HG02938 (cell line): ENCODE results near the gene LMF1.

Experiments
- ATAC-seq: cut with Tn5 transposase; IDR thresholded peaks from one replicate; pipeline ENCODE4 v1.9.1; 2021; ENCODE audit warnings: mild to moderate bottlenecking, moderate library complexity; ENCODE audit not compliant: unreplicated experiment

The LMF1 gene

DNA sequence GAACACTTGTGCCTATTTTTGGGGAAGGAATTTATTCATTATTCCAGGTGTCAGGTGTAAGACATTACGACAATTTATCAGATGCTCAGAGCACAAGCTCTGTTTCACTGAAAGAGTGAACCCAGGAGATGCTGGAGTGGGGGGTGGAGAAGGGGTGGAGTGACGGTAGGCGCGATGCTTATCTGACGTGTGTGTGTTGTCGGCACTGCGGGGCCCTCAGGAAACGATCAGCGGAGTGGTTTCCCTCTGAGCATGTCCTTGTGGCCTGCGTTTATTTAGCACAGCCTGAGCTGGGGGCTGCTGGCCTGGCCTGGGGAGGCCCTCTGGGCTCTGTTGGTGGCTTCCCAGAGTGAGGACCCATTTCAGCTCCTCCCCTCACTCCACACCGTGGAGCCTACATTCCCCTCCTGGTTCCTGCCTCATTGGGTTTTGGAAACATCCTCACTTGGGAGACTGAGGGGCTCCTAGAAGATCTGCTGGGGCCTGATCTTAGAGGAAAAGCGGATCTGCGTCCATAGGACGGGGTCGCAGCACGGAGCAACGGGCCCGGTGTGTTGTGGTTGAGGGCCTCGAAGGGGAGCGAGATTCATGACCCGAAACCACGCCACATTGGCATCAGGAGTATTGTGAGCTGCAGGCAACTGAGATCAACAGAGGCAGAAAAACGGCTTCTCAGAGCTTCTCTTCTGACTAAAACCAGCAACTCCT lies 151.3 kb downstream of the LMF1 start:
- ATAC-seq, result no peak

- no peak for ATAC-seq
Observed at GRCh38 chr16:818592-818991, 152.2 kb downstream of the LMF1 start.

DNA sequence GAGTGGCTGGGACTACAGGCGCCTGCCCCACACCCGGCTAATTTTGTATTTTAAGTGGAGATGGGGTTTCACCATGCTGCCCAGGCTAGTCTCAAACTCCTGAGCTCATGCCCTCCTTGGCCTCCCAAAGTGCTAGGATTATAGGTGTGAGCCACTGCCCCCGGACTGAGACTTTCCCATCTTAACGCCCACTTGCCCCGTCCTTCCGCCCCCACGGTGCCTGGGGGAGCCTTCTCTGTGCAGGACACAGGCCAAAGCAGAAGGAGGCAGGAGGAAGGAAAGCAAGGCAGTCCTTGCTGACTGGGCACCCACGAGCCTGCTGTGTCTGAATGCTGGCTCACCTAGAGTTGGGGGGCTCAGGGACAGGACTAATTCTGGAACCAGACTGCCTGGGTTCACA lies 152.7 kb downstream of the LMF1 start:
- no peak for ATAC-seq

- ATAC-seq, result no peak
Observed at GRCh38 chr16:817001-817906, 153.5 kb downstream of the LMF1 start.

DNA sequence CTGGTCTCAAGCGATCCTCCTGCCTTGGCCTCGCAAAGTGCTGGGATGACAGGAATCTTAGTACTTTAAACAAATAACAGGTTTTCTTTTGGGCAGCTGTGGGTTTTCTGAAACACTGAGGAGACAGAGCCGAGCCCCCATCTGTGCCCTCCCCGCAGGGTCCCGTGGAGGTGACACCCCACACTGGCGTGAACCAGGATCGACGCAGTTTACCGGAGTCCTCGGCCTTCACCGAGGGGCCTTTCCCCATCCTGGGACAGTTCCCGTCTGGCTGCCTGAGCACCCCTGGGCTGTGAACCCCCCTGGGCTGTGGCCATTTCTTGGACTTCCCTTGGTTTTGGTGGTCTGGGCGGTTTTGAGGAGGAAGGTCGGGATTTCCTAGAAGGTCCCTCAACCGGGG lies 154.9 kb downstream of the LMF1 start:
- ATAC-seq, result no peak

DNA sequence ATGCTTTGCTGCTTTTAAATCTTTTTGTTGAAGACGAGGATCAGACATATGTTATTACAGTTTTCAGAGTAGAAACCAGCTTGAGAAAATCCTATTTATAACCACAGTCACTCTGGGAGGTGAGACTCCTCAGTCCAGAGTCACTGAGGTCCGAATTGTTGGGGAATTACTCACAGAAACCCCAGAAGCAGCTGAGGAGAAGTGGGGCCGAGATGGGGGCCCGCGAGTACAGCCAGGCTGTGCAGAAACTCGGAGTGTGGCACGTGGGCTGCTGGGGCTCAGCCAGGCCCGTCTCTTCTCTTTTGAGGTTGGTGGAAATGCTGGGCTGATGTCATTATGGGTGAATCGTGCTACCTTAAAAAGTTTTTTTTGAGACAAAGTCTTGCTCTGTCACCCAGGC lies 155.8 kb downstream of the LMF1 start:
- ATAC-seq, result no peak

DNA sequence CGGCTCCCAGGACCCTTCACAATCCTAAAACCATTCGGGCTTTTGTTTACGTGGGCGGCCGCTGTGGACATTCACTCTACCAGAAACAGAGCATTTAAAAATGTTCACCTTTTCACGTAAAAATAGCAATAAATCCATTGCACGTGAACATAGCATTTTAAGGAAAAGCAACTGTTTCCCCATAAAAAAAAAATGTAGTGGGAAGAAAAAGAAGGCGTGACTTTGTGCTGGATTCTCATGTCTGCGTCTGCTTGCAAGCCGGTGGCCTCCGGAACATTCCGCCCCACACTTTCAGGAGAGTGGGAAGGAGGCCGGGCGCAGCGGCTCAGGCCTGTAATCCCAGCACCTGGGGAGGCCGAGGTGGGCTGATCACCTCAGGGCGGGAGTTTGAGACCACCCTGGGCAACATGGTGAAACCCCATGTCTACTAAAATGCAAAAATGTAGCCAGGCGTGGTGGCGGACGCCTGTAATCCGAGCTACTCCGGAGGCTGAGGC lies 156.8 kb downstream of the LMF1 start:
- ATAC-seq, result no peak

GRCh38 chr16:813204-813915 lies 157.4 kb downstream of the LMF1 start:
- no peak for ATAC-seq

- ATAC-seq, result no peak
Observed at GRCh38 chr16:808085-808386, 162.7 kb downstream of the LMF1 start.

DNA sequence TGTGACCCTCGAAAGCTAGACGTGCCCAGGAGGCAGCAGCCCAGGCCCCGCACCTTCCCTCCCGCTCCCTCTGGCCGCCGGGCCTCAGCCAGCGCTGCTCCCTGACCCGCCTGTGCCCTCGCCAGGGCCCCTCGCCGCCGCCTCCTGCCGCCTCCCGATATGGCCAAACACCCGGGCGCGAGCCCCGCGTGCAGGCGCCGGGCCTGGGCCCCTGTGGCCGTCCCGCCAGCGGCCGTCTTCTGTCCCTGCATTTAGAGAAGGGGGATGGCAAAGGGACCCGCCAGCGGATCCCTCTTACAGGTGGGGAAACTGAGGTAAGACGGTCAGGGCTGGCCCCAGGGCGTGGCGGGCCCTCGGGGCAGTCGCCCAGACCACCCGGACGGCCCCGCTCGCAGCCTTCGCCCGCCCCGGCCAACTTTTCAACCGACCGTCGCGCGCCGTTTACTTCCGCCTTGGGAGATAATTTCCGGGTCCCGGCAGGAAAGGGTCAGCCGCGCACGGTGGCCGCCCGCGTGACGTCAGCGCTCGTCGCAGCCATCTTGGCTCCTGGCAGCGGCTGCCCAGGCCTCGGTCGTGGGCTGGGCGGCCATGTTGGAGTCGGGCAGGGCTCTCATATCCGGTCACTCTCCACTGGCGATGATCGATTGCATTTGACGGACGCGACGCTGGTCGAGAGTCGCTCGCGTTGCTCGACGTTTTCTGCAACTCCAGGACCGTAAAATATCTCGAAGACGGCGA lies 163.3 kb downstream of the LMF1 start:
- peak; percentile 67 for ATAC-seq

DNA sequence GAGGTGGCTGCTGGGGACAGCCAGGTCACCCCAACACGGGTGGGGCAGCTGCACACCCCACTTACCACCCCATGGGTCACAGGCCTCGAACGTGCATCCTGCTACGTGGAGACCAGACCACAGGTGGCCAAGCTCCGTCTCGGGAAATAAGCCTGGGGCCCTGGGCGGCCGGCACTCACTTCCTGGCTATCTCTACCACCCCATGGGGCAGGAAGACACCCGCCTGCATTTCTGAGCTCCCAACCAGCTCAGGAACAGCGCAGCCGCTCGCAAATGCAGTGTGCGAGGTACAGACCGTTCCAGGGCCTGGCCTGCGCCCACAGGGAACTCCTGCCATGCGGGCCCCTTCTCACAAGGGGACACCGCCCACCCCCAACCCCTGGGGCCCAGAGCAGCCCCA lies 165.3 kb downstream of the LMF1 start:
- no peak for ATAC-seq

- no peak for ATAC-seq
Observed at GRCh38 chr16:804193-805048, 166.4 kb downstream of the LMF1 start.

- no peak for ATAC-seq
Observed at GRCh38 chr16:803754-804080, 167.1 kb downstream of the LMF1 start.
